ENCODE results near the gene SEC61B. TPM values are rescaled to one million over a fixed set of nuclear protein-coding genes. Genes with fewer than 3 reads are reported as not detected.

SEC61B gene
- total RNA-seq, 2 donors from 2014 or later, result 86.6 to 104 TPM

DNA sequence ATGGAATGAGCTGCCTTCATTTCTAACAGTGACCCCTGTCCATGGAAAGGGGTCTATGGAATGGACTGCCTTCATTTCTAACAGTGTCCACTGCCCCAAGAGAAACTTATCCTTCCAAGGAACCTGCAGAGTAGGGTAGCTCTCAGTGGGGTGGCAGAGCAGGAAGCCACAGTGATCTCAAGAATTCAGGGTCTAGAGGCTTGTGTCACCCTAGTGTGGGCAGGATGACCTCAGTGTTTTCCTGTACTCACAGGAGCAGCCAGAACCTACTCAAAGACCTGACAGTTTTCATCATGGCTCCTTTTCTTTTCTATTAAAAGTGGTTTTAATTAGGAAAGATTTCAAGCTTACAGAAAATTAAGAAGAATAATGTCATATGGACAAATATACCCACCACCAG lies 27.5 kb downstream of the SEC61B start:
- Histone ChIP-seq H3K36me3 (replicated peaks in 1 of 2; ENCODE audit: insufficient read depth in 1 of 2, low read depth in 2 of 2) (no peaks in the 10 kb centered on the region), H3K27me3 (no peaks in the 10 kb centered on the region), H3K4me1 (no peaks in the 10 kb centered on the region), H3K27ac (no peak overlapping the region), H3K9me3 (no peaks in the 10 kb centered on the region), H3K4me3 (no peak overlapping the region)
- TF ChIP-seq, protein P1, sequence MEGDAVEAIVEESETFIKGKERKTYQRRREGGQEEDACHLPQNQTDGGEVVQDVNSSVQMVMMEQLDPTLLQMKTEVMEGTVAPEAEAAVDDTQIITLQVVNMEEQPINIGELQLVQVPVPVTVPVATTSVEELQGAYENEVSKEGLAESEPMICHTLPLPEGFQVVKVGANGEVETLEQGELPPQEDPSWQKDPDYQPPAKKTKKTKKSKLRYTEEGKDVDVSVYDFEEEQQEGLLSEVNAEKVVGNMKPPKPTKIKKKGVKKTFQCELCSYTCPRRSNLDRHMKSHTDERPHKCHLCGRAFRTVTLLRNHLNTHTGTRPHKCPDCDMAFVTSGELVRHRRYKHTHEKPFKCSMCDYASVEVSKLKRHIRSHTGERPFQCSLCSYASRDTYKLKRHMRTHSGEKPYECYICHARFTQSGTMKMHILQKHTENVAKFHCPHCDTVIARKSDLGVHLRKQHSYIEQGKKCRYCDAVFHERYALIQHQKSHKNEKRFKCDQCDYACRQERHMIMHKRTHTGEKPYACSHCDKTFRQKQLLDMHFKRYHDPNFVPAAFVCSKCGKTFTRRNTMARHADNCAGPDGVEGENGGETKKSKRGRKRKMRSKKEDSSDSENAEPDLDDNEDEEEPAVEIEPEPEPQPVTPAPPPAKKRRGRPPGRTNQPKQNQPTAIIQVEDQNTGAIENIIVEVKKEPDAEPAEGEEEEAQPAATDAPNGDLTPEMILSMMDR (IDR thresholded peaks at IDR 0.05), result no peak
- no peak for TF ChIP-seq POLR2A (IDR thresholded peaks at IDR 0.05)
- intact Hi-C loops (cut with DNase I), result no loop called here
- no peak for ATAC-seq
- DNase-seq, result no peak

DNA sequence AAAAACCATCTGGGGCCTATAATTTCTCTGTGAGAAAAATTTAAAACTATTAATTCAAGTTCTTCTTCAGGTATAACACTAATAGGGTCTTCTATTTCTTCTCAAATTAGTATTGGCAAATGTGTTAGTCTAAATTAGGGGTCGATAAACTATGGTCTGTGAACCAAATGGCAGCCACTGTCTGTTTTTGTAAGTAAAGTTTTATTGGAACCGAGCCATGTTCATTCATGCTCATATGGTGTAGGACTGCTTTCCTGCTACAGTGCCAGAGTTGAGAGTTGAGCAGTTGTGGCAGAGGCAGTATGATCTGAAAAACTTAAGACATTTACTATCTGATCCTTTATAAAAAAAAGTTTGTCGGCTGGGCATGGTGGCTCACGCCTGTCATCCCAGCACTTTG lies 29.1 kb downstream of the SEC61B start:
- no peak overlapping the region for H3K27ac ChIP-seq
- intact Hi-C loops (cut with DNase I), result no loop called here
- no peaks in the 10 kb centered on the region for H3K36me3 ChIP-seq (replicated peaks in 1 of 2; ENCODE audit: insufficient read depth in 1 of 2, low read depth in 2 of 2)
- no peaks in the 10 kb centered on the region for H3K9me3 ChIP-seq
- H3K4me1 ChIP-seq, result no peaks in the 10 kb centered on the region
- H3K27me3 ChIP-seq, result no peaks in the 10 kb centered on the region
- no peak for ATAC-seq
- no peak for DNase-seq
- TF ChIP-seq POLR2A (IDR thresholded peaks at IDR 0.05), result no peak
- TF ChIP-seq, protein P1 (IDR thresholded peaks at IDR 0.05), result no peak
- H3K4me3 ChIP-seq, result no peak overlapping the region
- whole genome bisulfite sequencing, 2 donors, result 89 to 93% methylated on average over 4 of the region's 4 CpGs

DNA sequence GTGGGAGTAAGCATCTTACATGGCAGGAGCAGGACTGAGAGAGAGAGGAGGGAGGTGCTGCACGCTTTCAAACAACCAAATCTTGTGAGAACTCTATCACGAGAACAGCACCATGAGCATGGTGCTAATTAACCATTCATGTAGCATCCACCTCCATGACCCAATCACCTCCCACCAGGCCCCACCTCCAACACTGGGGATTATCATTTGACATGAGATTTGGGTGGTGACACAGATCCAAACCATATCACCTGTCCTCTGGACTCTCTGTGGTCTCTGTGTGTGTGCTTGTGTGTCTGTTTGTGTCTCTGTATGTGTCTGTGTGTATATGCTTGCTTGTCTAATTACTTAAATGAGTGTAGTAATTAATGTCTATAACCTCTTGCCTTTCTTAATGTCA lies 31.1 kb downstream of the SEC61B start:
- DNase-seq, result no peak
- H3K4me1 ChIP-seq, result no peaks in the 10 kb centered on the region
- H3K9me3 ChIP-seq, result no peaks in the 10 kb centered on the region
- WGBS, 2 donors, result 94 to 97% methylated on average over 2 of the region's 2 CpGs
- H3K27me3 ChIP-seq, result no peaks in the 10 kb centered on the region
- TF ChIP-seq, protein P1 (IDR thresholded peaks at IDR 0.05), result no peak
- TF ChIP-seq POLR2A (IDR thresholded peaks at IDR 0.05), result no peak
- H3K36me3 ChIP-seq (replicated peaks in 1 of 2; ENCODE audit: insufficient read depth in 1 of 2, low read depth in 2 of 2), result no peaks in the 10 kb centered on the region
- no peak overlapping the region for H3K4me3 ChIP-seq
- intact Hi-C loops (cut with DNase I), result no loop called here
- ATAC-seq, result no peak
- no peak overlapping the region for H3K27ac ChIP-seq

DNA sequence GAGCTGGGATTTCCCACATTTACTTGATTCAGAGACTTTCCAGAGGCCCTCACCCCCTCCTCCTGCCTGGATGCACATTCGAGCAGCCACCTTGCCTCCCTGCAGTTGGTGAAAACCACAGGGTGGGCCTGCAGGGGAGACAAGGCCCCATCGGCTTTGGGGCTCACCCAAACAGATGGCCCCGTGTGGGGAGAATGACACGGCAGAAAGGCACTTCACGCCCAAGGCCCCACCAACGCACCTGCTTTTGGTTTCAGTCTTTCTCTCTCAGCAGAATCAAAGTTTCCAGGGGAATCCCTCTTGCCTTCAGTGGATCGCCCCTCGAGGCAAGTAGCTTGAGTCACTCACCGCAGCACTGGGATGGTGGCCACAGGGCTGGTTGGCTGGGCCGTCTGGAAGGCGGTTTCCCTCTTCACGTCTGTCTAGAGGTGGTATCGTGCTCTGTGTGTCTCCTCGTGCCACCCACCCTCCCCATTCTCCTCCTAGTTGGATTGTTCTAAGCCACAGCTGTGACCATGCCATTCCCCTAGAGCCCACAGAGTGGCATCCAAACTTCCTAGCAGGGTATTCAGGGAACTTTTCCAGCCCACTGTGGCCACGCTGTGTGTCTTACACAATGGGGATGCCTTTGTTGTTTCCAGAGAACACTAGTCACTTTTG lies 31.8 kb downstream of the SEC61B start:
- DNase-seq (no peak), ATAC-seq (no peak)
- peaks cover 6% of the 10 kb centered on the region for H3K4me1 ChIP-seq
- H3K4me3 ChIP-seq, result no peak overlapping the region
- H3K9me3 ChIP-seq, result no peaks in the 10 kb centered on the region
- H3K27ac ChIP-seq, result no peak overlapping the region
- no peaks in the 10 kb centered on the region for H3K36me3 ChIP-seq (replicated peaks in 1 of 2; ENCODE audit: insufficient read depth in 1 of 2, low read depth in 2 of 2)
- intact Hi-C loops (cut with DNase I), result no loop called here
- WGBS, 2 donors, result 79 to 86% methylated on average over 14 to 15 of the region's 15 CpGs
- H3K27me3 ChIP-seq, result no peaks in the 10 kb centered on the region
- no peak for TF ChIP-seq POLR2A (IDR thresholded peaks at IDR 0.05)
- TF ChIP-seq, protein P1 (IDR thresholded peaks at IDR 0.05), result no peak

DNA sequence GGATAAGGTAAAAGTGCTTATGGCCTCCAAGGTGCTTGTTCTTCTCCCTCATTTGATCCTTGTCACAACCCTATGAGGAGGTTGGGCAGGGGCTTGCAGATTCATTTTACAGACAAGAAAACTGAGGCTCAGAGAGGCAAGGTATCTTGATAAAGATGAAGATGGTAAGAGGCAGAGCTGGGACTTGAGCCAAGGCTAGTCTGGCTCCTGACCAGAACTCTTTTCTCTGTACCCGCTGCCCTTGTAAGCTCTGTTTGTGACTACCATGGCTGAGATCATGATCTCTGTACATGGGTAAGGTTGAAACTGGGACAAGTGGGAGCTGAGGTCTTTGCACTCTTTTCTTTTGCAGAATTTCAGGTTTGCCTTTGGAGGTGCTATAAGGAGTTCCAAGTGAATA lies 33.6 kb downstream of the SEC61B start:
- ATAC-seq (no peak), DNase-seq (no peak)
- H3K4me1 ChIP-seq, result peaks cover 19% of the 10 kb centered on the region
- TF ChIP-seq POLR2A (IDR thresholded peaks at IDR 0.05), result no peak
- TF ChIP-seq, protein P1 (IDR thresholded peaks at IDR 0.05), result no peak
- no peak overlapping the region for H3K27ac ChIP-seq
- H3K9me3 ChIP-seq, result no peaks in the 10 kb centered on the region
- no peak overlapping the region for H3K4me3 ChIP-seq
- no peaks in the 10 kb centered on the region for H3K27me3 ChIP-seq
- H3K36me3 ChIP-seq (replicated peaks in 1 of 2; ENCODE audit: insufficient read depth in 1 of 2, low read depth in 2 of 2), result no peaks in the 10 kb centered on the region
- 83 to 84% methylated on average over 1 of the region's 1 CpG for WGBS, 2 donors
- intact Hi-C loops (cut with DNase I), result no loop called here

All from body of pancreas (tissue), 4 donors.